Activated CD4-positive, alpha-beta T cell treated with anti-CD3 and anti-CD28 coated beads for 24 hours (primary cell): ENCODE results near the gene ERMARD.

Experiments
- DNase-seq, 2 donors: peaks; one replicate each; pipeline ENCODE4 v3.0.0-alpha.2; 2020; ENCODE audit warnings: low read depth in 2 of 2

Gene ERMARD

GRCh38 chr6:169751242-169752073 lies at the start of gene ERMARD, which contains the start of gene DYNLT2:
TSS of gene ERMARD (plus strand) at chr6:169751622. CDS start at chr6:169751658, 36 bp downstream.
TSS of gene DYNLT2 (minus strand) at chr6:169751572. CDS start at chr6:169751458, 114 bp downstream.
- peak; percentile 87 to 88 for DNase-seq

- DNase-seq: peak; percentile 96 to 98
Measured at GRCh38 chr6:169701954-169702839, 49.2 kb upstream of the ERMARD start, which contains the start of the genes C6orf120 and WDR27. TSS of gene C6orf120 (plus strand) at chr6:169702126. CDS start at chr6:169702460, 334 bp downstream. TSS of gene WDR27 (minus strand) at chr6:169702029. CDS start at chr6:169689005, 13,024 bp downstream.

GRCh38 chr6:169702840-169703246 lies 48.6 kb upstream of the ERMARD start:
- DNase-seq: peak in 1 of 2 donors; percentile 20

GRCh38 chr6:169707772-169708171 lies 43.6 kb upstream of the ERMARD start:
- no peak for DNase-seq

GRCh38 chr6:169709293-169709692 lies 42.1 kb upstream of the ERMARD start:
- no peak for DNase-seq

GRCh38 chr6:169710009-169710408 lies 41.4 kb upstream of the ERMARD start:
- DNase-seq: no peak

GRCh38 chr6:169714178-169714577 lies 37.2 kb upstream of the ERMARD start:
- DNase-seq: no peak

- no peak for DNase-seq
Measured at GRCh38 chr6:169714595-169714994, 36.8 kb upstream of the ERMARD start.

- DNase-seq: no peak
Measured at GRCh38 chr6:169719117-169719516, 32.3 kb upstream of the ERMARD start.

GRCh38 chr6:169720207-169720855 lies 31.1 kb upstream of the ERMARD start:
- DNase-seq: no peak

- DNase-seq: peak in 1 of 2 donors; percentile 10
Measured at GRCh38 chr6:169722362-169723199, 28.8 kb upstream of the ERMARD start.

- DNase-seq: peak; percentile 31 to 37
Measured at GRCh38 chr6:169723200-169723909, 28.1 kb upstream of the ERMARD start.

- DNase-seq: peak; percentile 8 to 9
Measured at GRCh38 chr6:169723991-169724493, 27.4 kb upstream of the ERMARD start.

GRCh38 chr6:169724494-169725124 lies 26.8 kb upstream of the ERMARD start, which contains the start of gene PHF10:
TSS of gene PHF10 (minus strand) at chr6:169724500. CDS start at chr6:169723931, 569 bp downstream.
- peak; percentile 55 to 58 for DNase-seq

GRCh38 chr6:169725125-169726048 lies 26.0 kb upstream of the ERMARD start:
- peak in 1 of 2 donors; percentile 19 for DNase-seq

- DNase-seq: no peak
Measured at GRCh38 chr6:169726049-169726400, 25.4 kb upstream of the ERMARD start.

- no peak for DNase-seq
Measured at GRCh38 chr6:169726963-169727362, 24.5 kb upstream of the ERMARD start.

GRCh38 chr6:169729961-169730360 lies 21.5 kb upstream of the ERMARD start:
- DNase-seq: no peak
